Fibroblast of gingiva (primary cell): Measurements from ENCODE around the gene IRS1.

ENCODE experiments used
- DNase-seq: peaks from one replicate; pipeline ENCODE4 v3.0.0-alpha.2; 2011; ENCODE audit warnings: low read depth

The IRS1 gene

GRCh38 chr2:226813148-226813701 lies 13.6 kb upstream of the IRS1 start:
- DNase-seq = no peak

- DNase-seq = no peak
Observed at GRCh38 chr2:226803410-226803809, 3.8 kb upstream of the IRS1 start.

- DNase-seq = peak; percentile 88
Observed at GRCh38 chr2:226802573-226802972, 3.0 kb upstream of the IRS1 start.

GRCh38 chr2:226800941-226801784 lies 1.5 kb upstream of the IRS1 start:
- DNase-seq = peak; percentile 83

GRCh38 chr2:226799976-226800940 lies 638 bp upstream of the IRS1 start:
- DNase-seq = peak; percentile 2

GRCh38 chr2:226798422-226799210 lies 1.0 kb downstream of the IRS1 start:
- peak; percentile 59 for DNase-seq

GRCh38 chr2:226797989-226798421 lies 1.6 kb downstream of the IRS1 start:
- DNase-seq = no peak

- peak; percentile 48 for DNase-seq
Observed at GRCh38 chr2:226797289-226797988, 2.2 kb downstream of the IRS1 start.

- peak; percentile 70 for DNase-seq
Observed at GRCh38 chr2:226796840-226797288, 2.8 kb downstream of the IRS1 start.

GRCh38 chr2:226796012-226796839 lies 3.4 kb downstream of the IRS1 start:
- DNase-seq = peak; percentile 13

- DNase-seq = peak; percentile 52
Observed at GRCh38 chr2:226795281-226796011, 4.2 kb downstream of the IRS1 start.

- peak; percentile 78 for DNase-seq
Observed at GRCh38 chr2:226794751-226795171, 4.9 kb downstream of the IRS1 start.

GRCh38 chr2:226794196-226794661 lies 5.4 kb downstream of the IRS1 start:
- DNase-seq = peak; percentile 7

- peak; percentile 33 for DNase-seq
Observed at GRCh38 chr2:226793646-226794045, 6.0 kb downstream of the IRS1 start.

- DNase-seq = peak; percentile 18
Observed at GRCh38 chr2:226792155-226792881, 7.3 kb downstream of the IRS1 start.

GRCh38 chr2:226791487-226792081 lies 8.0 kb downstream of the IRS1 start:
- DNase-seq = peak; percentile 87

GRCh38 chr2:226791056-226791486 lies 8.5 kb downstream of the IRS1 start:
- peak; percentile 57 for DNase-seq

- DNase-seq = peak; percentile 6
Observed at GRCh38 chr2:226790431-226790830, 9.2 kb downstream of the IRS1 start.
